ENCODE data around the gene LEMD3. TPM values are rescaled to one million over a fixed set of nuclear protein-coding genes. Genes with fewer than 3 reads are reported as not detected.

LEMD3 gene
- total and polyA plus RNA-seq, 2 of the 8 experiments (the other 6 are each of a cell fraction or from before 2014, with no cell fraction given): 5.8 to 33.2 TPM

DNA sequence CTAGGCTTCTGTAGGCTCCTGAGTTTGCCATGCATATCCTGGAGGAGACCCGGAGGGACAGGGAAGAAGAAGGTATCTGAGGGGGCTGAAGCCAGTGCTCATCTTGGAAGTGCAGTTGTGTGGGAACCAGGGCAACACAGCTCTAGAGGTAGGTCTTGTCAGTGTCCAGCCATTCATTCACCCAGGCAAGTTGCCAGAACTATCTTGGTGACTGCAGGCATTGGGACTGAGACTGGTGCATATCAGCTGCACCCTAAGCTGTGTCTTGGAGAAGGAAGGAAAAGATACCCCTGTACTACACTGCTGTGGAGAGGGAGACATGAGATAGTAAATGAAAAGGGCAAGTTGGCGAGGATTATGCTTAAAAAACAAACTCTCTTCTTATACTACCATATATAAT, 43.4 kb upstream of the LEMD3 start:
- H3K4ac ChIP-seq (replicated peaks; ENCODE audit: insufficient read length, low read depth, low read length): no peak overlapping the region

More for the DNA sequence above, 43.4 kb upstream of the LEMD3 start:
- no peak for TF ChIP-seq EP300 (IDR thresholded peaks at IDR 0.05; ENCODE audit: borderline replicate concordance in 1 of 2, low read depth in 2 of 2, low read length in 2 of 2)
- no peak for TF ChIP-seq YY1 (IDR thresholded peaks at IDR 0.05; ENCODE audit: low read depth, low read length)
- no peak for TF ChIP-seq SAP30 (IDR thresholded peaks at IDR 0.05; ENCODE audit: insufficient read depth, insufficient replicate concordance, low read length)
- no peak for TF ChIP-seq JUND (IDR thresholded peaks at IDR 0.05; ENCODE audit: low read length)
- TF ChIP-seq FOSL1 (IDR thresholded peaks at IDR 0.05; ENCODE audit: insufficient read depth, low read depth, low read length): no peak
- TF ChIP-seq BACH1 (IDR thresholded peaks at IDR 0.05; ENCODE audit: low read length): no peak
- TF ChIP-seq POU5F1 (IDR thresholded peaks at IDR 0.05; ENCODE audit: low read depth, low read length): no peak
- H2AFZ ChIP-seq (ENCODE audit: low read length): no peak overlapping the region
- H3K23ac ChIP-seq (ENCODE audit: insufficient read length): no peak overlapping the region
- peaks cover 3% of the 10 kb centered on the region; the same call in 1 of the 2 replicates for H3K23me2 ChIP-seq (ENCODE audit: low read depth, low read length)
- no peak overlapping the region for H2BK20ac ChIP-seq (ENCODE audit: low read length)
- no peak overlapping the region for H4K91ac ChIP-seq (replicated peaks; ENCODE audit: insufficient read length, low read length)
- no peaks in the 10 kb centered on the region for H3K79me1 ChIP-seq (ENCODE audit: low read depth, low read length)
- POLR2A ChIA-PET (ENCODE audit: partially characterized antibody): no interaction called here
- H4K8ac ChIP-seq (ENCODE audit: extremely low read depth, insufficient read depth, low read length): no peak overlapping the region
- H3K27me3 ChIP-seq (replicated peaks in 1 of 4; ENCODE audit: control insufficient read depth in 3 of 4, extremely low read depth in 1 of 4, insufficient read depth in 3 of 4, low read length in 3 of 4): peaks cover 0 to 14% (median 11%) of the 10 kb centered on the region in 4 experiments; a peak in 6 of 7 replicates
- H3K9ac ChIP-seq (replicated peaks in 1 of 4; ENCODE audit: extremely low read depth in 1 of 4, low read depth in 3 of 4, low read length in 3 of 4): no peak overlapping the region
- no peak overlapping the region for H2AK5ac ChIP-seq (ENCODE audit: low read depth, low read length)
- H3K4me3 ChIP-seq (ENCODE audit: extremely low read depth in 1 of 4, insufficient read depth in 2 of 4, low read depth in 3 of 4, low read length in 4 of 4): no peak overlapping the region
- no peak for DNase-seq (ENCODE audit: low read depth in 1 of 2, low spot score in 2 of 2)
- no peaks in the 10 kb centered on the region for H3K36me3 ChIP-seq (ENCODE audit: control insufficient read depth in 2 of 4, insufficient read depth in 4 of 4, low read length in 3 of 4)
- H3K79me2 ChIP-seq (ENCODE audit: control insufficient read depth in 1 of 2, insufficient read depth in 2 of 2, low read length in 2 of 2): no peaks in the 10 kb centered on the region
- H2BK12ac ChIP-seq (ENCODE audit: low read depth, low read length): no peak overlapping the region
- H3K9me3 ChIP-seq (ENCODE audit: insufficient read depth in 2 of 2, low read depth in 1 of 2, low read length in 1 of 2): no peaks in the 10 kb centered on the region
- H3K18ac ChIP-seq (ENCODE audit: extremely low read depth, low read length): no peak overlapping the region
- H3K4me1 ChIP-seq (replicated peaks in 1 of 4; ENCODE audit: control insufficient read depth in 3 of 4, insufficient read depth in 4 of 4, low read length in 3 of 4): no peaks in the 10 kb centered on the region; a peak in 1 of 7 replicates
- H3K27ac ChIP-seq (ENCODE audit: low read depth, low read length): no peak overlapping the region
- no peak overlapping the region for H2BK5ac ChIP-seq (ENCODE audit: low read depth, low read length)
- H3K56ac ChIP-seq (replicated peaks; ENCODE audit: insufficient read length, low read depth, low read length): no peak overlapping the region
- no peak overlapping the region for H3K14ac ChIP-seq (ENCODE audit: insufficient read length)
- H2BK120ac ChIP-seq (replicated peaks; ENCODE audit: low read depth, low read length): no peak overlapping the region
- H2BK15ac ChIP-seq (ENCODE audit: low read length): no peak overlapping the region
- CTCF ChIA-PET (ENCODE audit: partially characterized antibody): interaction anchor here (0.6 to 2.8 kb wide), 9 partner anchors 14 to 1304 kb away, joined by 3 to 12 read pairs (median 4); no protein-coding TSS in a partner anchor
- no peak for FAIRE-seq
- WGBS, 2 experiments (ENCODE audit: extremely low coverage in 1 of 2, insufficient coverage in 1 of 2, insufficient read length in 1 of 2, insufficient replicate concordance in 2 of 2, low coverage in 1 of 2, low lambda C conversion rate in 2 of 2, missing lambda C conversion rate in 1 of 2): 73% methylated on average over 2 of the region's 2 CpGs; no CpG with 5 or more reads in 1 of the 2 experiments
- peaks cover 0 to 2% of the 10 kb centered on the region in 2 experiments for H4K20me1 ChIP-seq (replicated peaks in 1 of 2; ENCODE audit: control insufficient read depth in 1 of 2, insufficient read depth in 2 of 2, low read length in 2 of 2)
- no peak overlapping the region for H4K5ac ChIP-seq (ENCODE audit: insufficient read length, low read depth, low read length)
- H3K4me2 ChIP-seq (ENCODE audit: insufficient read depth in 1 of 2, low read depth in 2 of 2, low read length in 2 of 2): no peak overlapping the region

Measured in H1 (cell line).